GM12865 (cell line): ENCODE measurements around the gene ARPP21.

ENCODE experiments used
- DNase-seq: peaks from one replicate; pipeline ENCODE4 v3.0.0; 2010; ENCODE audit warnings: low read depth
- H3K4me3 ChIP-seq: 2 replicates; pipeline ENCODE4 v1.5.1; 2011; ENCODE audit warnings: mild to moderate bottlenecking, low read depth, low read length, control low read depth
- CTCF ChIP-seq: IDR thresholded peaks from 2 replicates; pipeline ENCODE4 v1.5.1; 2011; ENCODE audit warnings: low read length, control low read depth, low read depth, inconsistent platforms; ENCODE audit not compliant: insufficient read depth; ENCODE audit errors: missing control alignments

ARPP21 gene

DNA sequence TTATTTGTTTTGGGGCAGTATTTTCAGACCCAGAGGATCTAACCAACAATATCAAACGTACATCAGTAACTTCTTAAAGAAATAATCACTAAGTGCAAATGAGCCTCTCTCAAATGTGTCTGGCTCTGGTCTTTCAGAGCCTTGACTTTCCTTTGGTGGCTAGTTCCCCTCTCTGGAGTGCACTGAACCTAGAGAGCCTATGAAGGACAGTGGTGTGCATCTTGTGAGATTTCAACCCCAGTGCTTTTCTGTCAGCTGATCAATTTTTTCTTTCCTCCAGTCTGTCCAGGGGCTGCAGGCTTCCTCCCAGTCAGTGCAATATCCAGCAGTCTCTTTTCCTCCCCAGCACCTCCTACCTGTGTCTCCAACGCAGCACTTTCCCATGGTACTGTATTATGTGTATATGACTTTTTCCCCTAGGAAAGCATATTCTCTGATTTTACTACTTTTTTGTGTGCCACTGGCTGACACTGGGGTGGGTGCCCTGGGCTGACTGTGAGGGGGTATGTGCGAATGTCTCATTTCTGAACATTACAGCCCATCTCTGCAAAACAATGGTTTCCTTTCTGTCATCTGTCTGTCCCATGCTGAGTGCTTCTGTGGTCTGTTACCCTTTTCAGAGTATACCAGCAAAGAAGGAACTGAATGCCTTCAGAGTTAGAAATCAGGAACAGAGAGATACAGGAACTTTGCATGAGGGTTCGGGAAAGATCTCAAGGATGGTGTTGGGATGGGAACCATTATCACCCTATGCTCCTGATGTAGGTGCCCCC lies 98.8 kb downstream of the ARPP21 start:
- DNase-seq, result no peak
- H3K4me3 ChIP-seq, result no peak overlapping the region
- TF ChIP-seq CTCF, result no peak

DNA sequence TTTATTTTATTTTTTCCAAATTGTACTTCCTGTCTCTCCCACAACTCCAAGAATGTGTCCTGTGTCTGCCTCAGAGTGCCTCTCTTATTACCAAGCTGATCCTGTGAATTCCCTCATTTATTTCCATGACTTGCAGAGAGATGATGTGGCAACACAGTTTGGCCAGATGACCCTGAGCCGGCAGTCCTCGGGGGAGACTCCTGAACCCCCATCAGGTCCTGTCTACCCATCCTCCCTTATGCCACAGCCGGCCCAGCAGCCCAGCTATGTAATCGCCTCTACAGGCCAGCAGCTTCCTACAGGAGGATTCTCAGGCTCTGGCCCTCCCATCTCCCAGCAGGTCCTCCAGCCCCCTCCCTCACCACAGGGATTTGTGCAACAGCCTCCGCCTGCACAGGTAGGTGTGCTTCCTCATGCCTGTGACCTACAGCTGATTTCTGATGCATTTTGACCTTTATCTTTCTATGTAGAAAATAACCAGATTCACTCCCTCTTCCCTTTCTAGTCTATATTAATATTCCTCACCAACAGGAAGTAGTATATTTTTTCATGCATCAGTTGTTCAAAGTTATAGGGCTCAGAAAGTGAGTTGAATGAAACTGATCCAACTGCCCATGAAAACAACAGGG lies 100.0 kb downstream of the ARPP21 start:
- TF ChIP-seq CTCF, result no peak
- H3K4me3 ChIP-seq, result no peak overlapping the region
- no peak for DNase-seq

DNA sequence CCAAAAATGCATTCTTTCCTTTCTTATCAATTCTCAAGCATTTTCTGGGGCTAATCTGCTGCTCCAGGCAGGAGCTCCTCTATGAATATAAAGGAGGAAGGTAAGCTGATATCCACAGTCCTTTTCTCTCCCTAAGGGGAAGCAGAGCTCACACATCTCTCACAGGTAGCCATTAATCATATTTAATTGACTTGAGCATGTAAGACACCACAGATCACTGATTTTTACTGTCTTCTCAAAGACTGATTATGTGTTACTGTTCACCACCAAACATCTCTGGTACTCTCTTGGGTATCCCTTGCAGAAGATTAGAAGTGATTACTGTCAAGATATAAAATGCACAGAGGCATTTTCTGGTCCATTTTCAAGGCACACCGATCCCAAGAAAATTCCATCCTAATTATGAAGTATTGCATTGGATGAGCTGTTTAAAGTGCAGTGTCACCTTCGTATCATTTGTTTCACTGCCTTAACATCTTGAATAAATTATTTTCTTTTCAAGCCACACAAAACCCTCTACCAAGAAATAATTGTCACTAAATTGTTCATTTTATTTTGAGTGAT lies 100.7 kb downstream of the ARPP21 start:
- no peak for DNase-seq
- no peak overlapping the region for H3K4me3 ChIP-seq
- TF ChIP-seq CTCF, result no peak

DNA sequence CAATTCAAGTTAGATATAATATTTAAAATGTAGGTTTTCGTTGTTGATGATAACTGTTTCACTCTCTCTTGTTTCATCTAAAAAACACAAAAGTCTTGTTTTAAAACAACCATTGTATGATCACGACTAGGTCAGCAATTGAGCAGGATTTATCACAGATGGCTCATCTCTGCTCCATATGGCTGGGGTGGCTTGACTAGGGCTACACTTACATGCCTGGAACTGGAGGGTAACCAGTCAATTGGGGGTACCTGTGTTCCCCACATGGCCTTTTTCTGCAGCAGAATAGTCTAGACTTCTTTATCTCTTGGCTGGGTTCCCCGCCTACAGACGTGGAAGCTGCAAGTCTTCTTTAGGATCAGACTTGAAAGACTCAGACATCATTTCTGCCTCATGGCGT lies 103.9 kb downstream of the ARPP21 start:
- H3K4me3 ChIP-seq, result no peak overlapping the region

GRCh38 chr3:35744419-35744818 lies 105.1 kb downstream of the ARPP21 start:
- TF ChIP-seq CTCF, result no peak
- no peak overlapping the region for H3K4me3 ChIP-seq
- DNase-seq, result no peak

More for the DNA sequence above, 103.9 kb downstream of the ARPP21 start:
- no peak for TF ChIP-seq CTCF
- DNase-seq, result no peak

DNA sequence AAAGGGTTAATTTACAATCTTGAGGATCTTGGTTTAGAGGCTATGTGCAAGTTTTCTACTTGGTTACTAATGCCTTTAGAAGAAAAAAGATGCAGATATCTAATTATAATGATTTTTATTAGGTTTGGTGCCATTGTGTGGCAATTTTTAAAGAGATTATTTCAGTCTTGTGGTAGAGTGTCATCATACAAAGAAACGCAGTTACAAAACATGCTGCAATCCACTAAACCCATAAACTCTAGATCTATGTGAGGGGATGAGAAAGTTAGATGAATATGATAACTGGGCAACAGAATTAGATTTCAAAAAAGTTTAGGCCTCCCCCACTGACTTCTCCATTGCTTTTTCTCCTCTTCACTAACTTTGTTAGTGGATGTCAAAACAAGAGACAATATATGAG lies 106.0 kb downstream of the ARPP21 start:
- no peak for TF ChIP-seq CTCF
- no peak for DNase-seq
- H3K4me3 ChIP-seq, result no peak overlapping the region
